GDM1 (cell line): Measurements from ENCODE around the gene SERPINA1.
"Not testable (repeated sequence)": the region's sequence is repeated elsewhere in the genome, so short reads cannot be mapped to it uniquely, and the experiment has no call there.

Experiments
- DNase-seq: peaks from one replicate; lab custom pipeline; 2025; lab: John Stamatoyannopoulos, UW

The SERPINA1 gene

GRCh38 chr14:94346065-94346786 lies 42.2 kb downstream of the SERPINA1 start:
- not testable (repeated sequence) for DNase-seq

GRCh38 chr14:94345344-94346064 lies 42.9 kb downstream of the SERPINA1 start:
- no peak for DNase-seq

GRCh38 chr14:94344389-94344788 lies 44.0 kb downstream of the SERPINA1 start:
- no peak for DNase-seq

- DNase-seq: no peak
These were observed 45.0 kb downstream of the SERPINA1 start for GRCh38 chr14:94343238-94344005.

- no peak for DNase-seq
These were observed 46.0 kb downstream of the SERPINA1 start for GRCh38 chr14:94342334-94342934.

GRCh38 chr14:94341656-94342333 lies 46.6 kb downstream of the SERPINA1 start:
- no peak for DNase-seq

GRCh38 chr14:94340533-94340932 lies 47.9 kb downstream of the SERPINA1 start:
- no peak for DNase-seq

- no peak for DNase-seq
These were observed 50.4 kb downstream of the SERPINA1 start for GRCh38 chr14:94338023-94338422.

- DNase-seq: no peak
These were observed 51.1 kb downstream of the SERPINA1 start for GRCh38 chr14:94337274-94337673.

- no peak for DNase-seq
These were observed 53.5 kb downstream of the SERPINA1 start for GRCh38 chr14:94334872-94335271.

- no peak for DNase-seq
These were observed 55.8 kb downstream of the SERPINA1 start for GRCh38 chr14:94332587-94332986.

GRCh38 chr14:94332063-94332583 lies 56.3 kb downstream of the SERPINA1 start:
- DNase-seq: no peak

- DNase-seq: no peak
These were observed 56.9 kb downstream of the SERPINA1 start for GRCh38 chr14:94331462-94331861.

- no peak for DNase-seq
These were observed 57.5 kb downstream of the SERPINA1 start for GRCh38 chr14:94330857-94331256.

- DNase-seq: no peak
These were observed 58.0 kb downstream of the SERPINA1 start for GRCh38 chr14:94330432-94330831.

GRCh38 chr14:94329857-94330256 lies 58.5 kb downstream of the SERPINA1 start:
- no peak for DNase-seq

- no peak for DNase-seq
These were observed 60.2 kb downstream of the SERPINA1 start for GRCh38 chr14:94328196-94328595.
